GM23338 (cell line): ENCODE data around the gene ADAMTS1. TPM values are rescaled to one million over a fixed set of nuclear protein-coding genes. Genes with fewer than 3 reads are reported as not detected.

Source experiments
- ATAC-seq: fragments of 200-7000 bp; cut with Tn5 transposase; 3 replicates; pipeline ENCODE4 v1.9.1; 2020
- DNase-seq: peaks from one replicate; pipeline ENCODE4 v3.0.0-alpha.2; 2015; ENCODE audit warnings: low spot score
- H2AFZ ChIP-seq: fragments of 200-600 bp; sonication (generic); 2 replicates; pipeline ENCODE4 v1.8.0; 2016; ENCODE audit warnings: antibody characterized with exemption, mild to moderate bottlenecking, moderate library complexity
- H3F3A ChIP-seq: fragments of 200-600 bp; sonication (generic); replicated peaks from 2 replicates; pipeline ENCODE4 v1.8.0; 2017; ENCODE audit warnings: antibody characterized with exemption, mixed run types, low read depth
- H3K27ac ChIP-seq: fragments of 200-600 bp; sonication (generic); 2 replicates; pipeline ENCODE4 v1.6.1; 2016; ENCODE audit warnings: low read depth
- H3K27me3 ChIP-seq: fragments of 200-600 bp; sonication (generic); 2 replicates; pipeline ENCODE4 v1.8.0; 2016; ENCODE audit warnings: mild to moderate bottlenecking, mixed run types, moderate library complexity; ENCODE audit not compliant: insufficient read depth
- H3K36me3 ChIP-seq: fragments of 200-600 bp; sonication (generic); 2 replicates; pipeline ENCODE4 v1.8.0; 2016; ENCODE audit warnings: mild to moderate bottlenecking; ENCODE audit not compliant: insufficient read depth
- H3K4me1 ChIP-seq: fragments of 200-600 bp; sonication (generic); 2 replicates; pipeline ENCODE4 v1.8.0; 2016; ENCODE audit warnings: mild to moderate bottlenecking, moderate library complexity; ENCODE audit not compliant: insufficient read depth
- H3K4me2 ChIP-seq: fragments of 200-600 bp; sonication (generic); 2 replicates; pipeline ENCODE4 v1.7.1; 2017; ENCODE audit warnings: mixed run types
- H3K4me3 ChIP-seq: fragments of 200-600 bp; sonication (generic); 2 replicates; pipeline ENCODE4 v1.6.1; 2016; ENCODE audit warnings: mixed run types
- H3K79me2 ChIP-seq: fragments of 200-600 bp; sonication (generic); replicated peaks from 2 replicates; pipeline ENCODE4 v1.8.0; 2017; ENCODE audit warnings: mild to moderate bottlenecking; ENCODE audit not compliant: insufficient read depth
- H3K9me2 ChIP-seq: fragments of 200-600 bp; sonication (generic); 2 replicates; pipeline ENCODE4 v1.8.0; 2017; ENCODE audit not compliant: insufficient read depth
- H4K20me1 ChIP-seq: fragments of 200-600 bp; sonication (generic); replicated peaks from 2 replicates; pipeline ENCODE4 v1.8.0; 2017; ENCODE audit warnings: mild to moderate bottlenecking; ENCODE audit not compliant: insufficient read depth
- H3K27ac Mint-ChIP-seq: 2 replicates; pipeline ENCODE4 v1.8.0; 2020; ENCODE audit warnings: inconsistent platforms, mild to moderate bottlenecking, moderate library complexity, mixed read lengths
- H3K27me3 Mint-ChIP-seq: 3 replicates; pipeline ENCODE4 v1.8.0; 2022; ENCODE audit warnings: low read depth, mild to moderate bottlenecking, moderate library complexity, mixed read lengths, inconsistent platforms; ENCODE audit not compliant: insufficient read depth, poor library complexity
- H3K36me3 Mint-ChIP-seq: 3 replicates; pipeline ENCODE4 v1.8.0; 2021; ENCODE audit warnings: low read depth, mild to moderate bottlenecking, inconsistent platforms, moderate library complexity, mixed read lengths
- H3K4me1 Mint-ChIP-seq: 3 replicates; pipeline ENCODE4 v1.8.0; 2020; ENCODE audit warnings: mild to moderate bottlenecking, inconsistent platforms, mixed read lengths
- H3K4me3 Mint-ChIP-seq: 3 replicates; pipeline ENCODE4 v1.8.0; 2021; ENCODE audit warnings: moderate library complexity, mild to moderate bottlenecking, inconsistent platforms, mixed read lengths
- H3K9me3 Mint-ChIP-seq: 3 replicates; pipeline ENCODE4 v1.8.0; 2020; ENCODE audit warnings: moderate library complexity, mild to moderate bottlenecking, inconsistent platforms, mixed read lengths
- CREB1 ChIP-seq: fragments of 250-450 bp; sonication (Bioruptor Pico); IDR thresholded peaks from 2 replicates; pipeline ENCODE4 v1.5.0; 2020; ENCODE audit warnings: low read depth, mild to moderate bottlenecking, moderate library complexity
- CTCF ChIP-seq, 2 experiments: fragments of 200-600 bp in 1 of 2; sonication (generic) in 1 of 2; conservative IDR thresholded peaks; 2 replicates each; pipeline versions ENCODE4 v1.5.1 to v1.6.1; 2016 to 2017; ENCODE audit warnings: antibody characterized with exemption in 2 of 2, low read depth in 2 of 2, mild to moderate bottlenecking in 2 of 2, moderate library complexity in 1 of 2
- JUNB ChIP-seq: IDR thresholded peaks from one replicate; pipeline ENCODE4 v1.6.1; 2016; ENCODE audit warnings: antibody characterized with exemption; ENCODE audit not compliant: unreplicated experiment
- NANOG ChIP-seq: IDR thresholded peaks from 2 replicates; pipeline ENCODE4 v1.6.1; 2016; ENCODE audit warnings: antibody characterized with exemption, borderline replicate concordance
- POLR2AphosphoS5 ChIP-seq: IDR thresholded peaks from 2 replicates; pipeline ENCODE4 v1.6.1; 2016; ENCODE audit warnings: antibody characterized with exemption, low read depth
- STAT1 ChIP-seq: IDR thresholded peaks from one replicate; pipeline ENCODE4 v1.6.1; 2016; ENCODE audit warnings: antibody characterized with exemption; ENCODE audit not compliant: unreplicated experiment
- ZNF114 ChIP-seq: fragments of 250-450 bp; sonication (Bioruptor Pico); IDR thresholded peaks from 2 replicates; pipeline ENCODE4 v1.5.0; 2020; ENCODE audit warnings: mild to moderate bottlenecking, moderate library complexity
- ZNF462 ChIP-seq: fragments of 250-450 bp; sonication (Bioruptor Pico); IDR thresholded peaks from 2 replicates; pipeline ENCODE4 v1.5.0; 2020; ENCODE audit warnings: mild to moderate bottlenecking, moderate library complexity
- polyA plus RNA-seq: library from polyadenylated mRNA; unstranded; fragments of >200 nt; fragmentation: Nextera tagmentation; extraction: Ambion mirVana; gene quantifications from 2 replicates; pipeline ENCODE4 v1.2.1, GENCODE V29; 2016
- total RNA-seq: library from RNA; depleted of rRNA; stranded (reverse); fragments of >200 nt; shearing (Covaris generic); gene quantifications from 2 replicates; pipeline ENCODE4 v1.2.3, GENCODE V29; 2014

ADAMTS1 gene
- total and polyA plus RNA-seq, 2 experiments from 2014 or later: 6.1 to 15.4 TPM

- TF ChIP-seq ZNF462 (CRISPR knock-in tag) (no peak), NANOG (no peak)
Observed at GRCh38 chr21:26814386-26814785, 30.8 kb downstream of the ADAMTS1 start (continued).

- Histone ChIP-seq H3K79me2 (no peaks in the 10 kb centered on the region), H3K9me2 (no peaks in the 10 kb centered on the region), H3K27me3 (no peaks in the 10 kb centered on the region), H3K27ac (no peak overlapping the region), H4K20me1 (no peaks in the 10 kb centered on the region), H3F3A (no peaks in the 10 kb centered on the region), H3K4me1 (no peaks in the 10 kb centered on the region), H3K36me3 (no peaks in the 10 kb centered on the region), H3K4me3 (no peak overlapping the region), H2AFZ (no peak overlapping the region), H3K4me2 (no peak overlapping the region)
- Mint-ChIP-seq H3K27ac (no peak overlapping the region), H3K9me3 (no peaks in the 10 kb centered on the region), H3K4me3 (no peak overlapping the region), H3K4me1 (peaks cover 3% of the 10 kb centered on the region; the same call in 1 of the 3 replicates), H3K36me3 (no peaks in the 10 kb centered on the region), H3K27me3 (no peaks in the 10 kb centered on the region)
- ATAC-seq (no peak), DNase-seq (no peak)
- no peak for TF ChIP-seq NANOG
- no peak for TF ChIP-seq STAT1
- no peak for TF ChIP-seq ZNF114 (CRISPR knock-in tag)
- no peak for TF ChIP-seq JUNB
- no peak for TF ChIP-seq CREB1 (CRISPR knock-in tag)
- no peak for TF ChIP-seq CTCF (conservative IDR thresholded peaks at IDR 0.05; ENCODE audit: low read depth in 2 of 2)
- no peak for TF ChIP-seq POLR2AphosphoS5
- no peak for TF ChIP-seq ZNF462 (CRISPR knock-in tag)
Observed at GRCh38 chr21:26813426-26813998, 31.7 kb downstream of the ADAMTS1 start.
